ENCODE results near the gene HOXD12.

HOXD12 gene

DNA sequence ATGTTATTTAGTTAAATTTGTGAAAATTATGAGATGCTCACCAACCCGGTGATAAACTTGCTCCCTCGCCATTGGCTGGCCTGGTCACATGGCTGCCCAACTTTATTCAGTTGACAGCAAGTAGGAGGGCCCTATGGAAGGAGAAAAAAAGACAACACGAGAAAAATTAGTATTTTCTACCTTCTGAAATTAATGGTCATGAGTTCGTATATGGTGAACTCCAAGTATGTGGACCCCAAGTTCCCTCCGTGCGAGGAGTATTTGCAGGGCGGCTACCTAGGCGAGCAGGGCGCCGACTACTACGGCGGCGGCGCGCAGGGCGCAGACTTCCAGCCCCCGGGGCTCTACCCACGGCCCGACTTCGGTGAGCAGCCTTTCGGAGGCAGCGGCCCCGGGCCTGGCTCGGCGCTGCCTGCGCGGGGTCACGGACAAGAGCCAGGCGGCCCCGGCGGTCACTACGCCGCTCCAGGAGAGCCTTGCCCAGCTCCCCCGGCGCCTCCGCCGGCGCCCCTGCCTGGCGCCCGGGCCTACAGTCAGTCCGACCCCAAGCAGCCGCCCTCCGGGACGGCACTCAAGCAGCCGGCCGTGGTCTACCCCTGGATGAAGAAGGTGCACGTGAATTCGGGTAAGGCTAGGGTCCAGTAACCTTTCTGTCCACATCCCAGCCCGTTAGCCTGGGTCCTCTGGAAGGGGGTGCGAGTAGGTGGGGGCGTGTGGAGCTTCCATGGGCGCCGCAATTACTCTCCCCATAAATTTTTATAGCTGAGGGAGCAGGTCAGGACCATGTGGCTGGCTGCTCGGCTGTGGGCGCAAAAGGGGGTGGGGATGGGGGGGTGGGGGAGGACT, 52.1 kb downstream of the HOXD12 start, which contains the start of gene HOXD4:
HOXD4 (plus strand) TSS at position 109 of the 846 bp plus-strand sequence; CDS start at position 193, 84 bp downstream.
- DNase-seq: no peak
